ENCODE measurements around the gene CFAP70.

DNA sequence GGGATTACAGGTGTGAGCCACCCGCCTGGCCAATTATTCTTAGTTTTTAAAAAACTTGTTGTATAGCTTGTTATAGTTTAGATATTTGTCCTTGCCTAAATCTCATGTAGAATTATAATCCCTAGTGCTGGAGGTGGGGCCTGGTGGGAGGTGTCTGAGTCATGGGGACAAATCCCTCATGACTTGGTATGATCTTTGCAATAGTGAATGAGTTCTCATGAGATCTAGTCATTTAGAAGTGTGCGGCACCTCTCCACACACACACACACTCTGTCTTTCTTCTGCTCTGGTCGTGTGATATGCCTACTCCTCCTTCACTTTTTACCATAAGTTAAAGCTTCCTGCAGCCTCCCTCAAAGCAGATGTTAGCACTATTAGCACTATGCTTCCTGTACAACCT lies 153.6 kb downstream of the CFAP70 start:
- TF ChIP-seq, protein P1, sequence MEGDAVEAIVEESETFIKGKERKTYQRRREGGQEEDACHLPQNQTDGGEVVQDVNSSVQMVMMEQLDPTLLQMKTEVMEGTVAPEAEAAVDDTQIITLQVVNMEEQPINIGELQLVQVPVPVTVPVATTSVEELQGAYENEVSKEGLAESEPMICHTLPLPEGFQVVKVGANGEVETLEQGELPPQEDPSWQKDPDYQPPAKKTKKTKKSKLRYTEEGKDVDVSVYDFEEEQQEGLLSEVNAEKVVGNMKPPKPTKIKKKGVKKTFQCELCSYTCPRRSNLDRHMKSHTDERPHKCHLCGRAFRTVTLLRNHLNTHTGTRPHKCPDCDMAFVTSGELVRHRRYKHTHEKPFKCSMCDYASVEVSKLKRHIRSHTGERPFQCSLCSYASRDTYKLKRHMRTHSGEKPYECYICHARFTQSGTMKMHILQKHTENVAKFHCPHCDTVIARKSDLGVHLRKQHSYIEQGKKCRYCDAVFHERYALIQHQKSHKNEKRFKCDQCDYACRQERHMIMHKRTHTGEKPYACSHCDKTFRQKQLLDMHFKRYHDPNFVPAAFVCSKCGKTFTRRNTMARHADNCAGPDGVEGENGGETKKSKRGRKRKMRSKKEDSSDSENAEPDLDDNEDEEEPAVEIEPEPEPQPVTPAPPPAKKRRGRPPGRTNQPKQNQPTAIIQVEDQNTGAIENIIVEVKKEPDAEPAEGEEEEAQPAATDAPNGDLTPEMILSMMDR (IDR thresholded peaks at IDR 0.05): no peak
- no peak for TF ChIP-seq POLR2AphosphoS5 (IDR thresholded peaks at IDR 0.05)
- no peak for TF ChIP-seq EP300 (IDR thresholded peaks at IDR 0.05)
- TF ChIP-seq POLR2A (IDR thresholded peaks at IDR 0.05): no peak

Measured in gastroesophageal sphincter (tissue), 3 donors.